Measurements from ENCODE around the gene PRR12. TPM values are rescaled to one million over a fixed set of nuclear protein-coding genes. Genes with fewer than 3 reads are reported as not detected.

The PRR12 gene
- total and polyA plus RNA-seq, 9 of the 15 experiments (the other 6 are each of a cell fraction or from before 2014, with no cell fraction given) = 0.01 to 21.1 (median 0.98) TPM

DNA sequence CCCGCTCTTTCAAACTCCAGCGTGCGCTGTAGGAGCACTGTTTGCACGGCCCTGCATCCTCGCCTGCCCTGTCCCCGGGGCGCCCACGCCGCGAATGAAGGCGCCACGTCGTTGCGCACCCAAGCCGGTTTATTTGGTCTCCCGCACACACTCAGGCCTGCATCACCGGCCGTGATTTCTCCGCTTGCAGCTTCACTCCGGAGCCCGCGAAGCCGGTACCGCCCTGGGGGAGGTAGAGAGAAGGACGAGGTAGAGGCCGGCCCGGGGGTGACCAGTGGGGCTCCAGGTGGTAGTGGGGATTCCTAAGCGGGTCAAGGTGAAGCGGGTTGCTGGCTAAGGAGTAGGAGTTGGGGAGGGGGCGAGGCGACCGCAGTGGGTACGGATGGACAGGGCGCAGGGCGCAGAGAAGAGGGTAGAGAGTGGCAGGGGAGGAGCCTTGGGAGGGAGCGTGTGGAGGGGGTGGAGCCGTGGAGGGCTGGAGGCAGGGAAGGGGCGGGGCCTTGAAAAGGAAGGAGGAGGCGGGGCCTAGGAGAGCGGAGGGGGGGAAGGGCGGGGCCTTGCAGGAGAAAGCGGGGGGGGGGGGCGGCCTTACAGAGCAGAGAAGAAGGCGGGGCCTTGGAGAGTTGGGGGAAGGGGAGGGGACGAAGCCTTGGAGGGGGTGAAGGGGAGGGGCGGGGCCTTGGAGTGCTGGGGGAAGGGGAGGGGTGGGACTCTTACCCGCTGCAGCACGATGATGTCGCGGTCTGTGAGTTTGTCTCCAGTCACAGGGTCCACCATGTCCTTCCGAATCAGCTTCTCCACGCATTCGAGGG, 35.2 kb upstream of the PRR12 start:
- H2AFZ ChIP-seq (ENCODE audit: low read depth, low read length) = no peak overlapping the region
- peaks cover 7 to 36% of the 10 kb centered on the region in 2 experiments for H3K4me1 ChIP-seq (replicated peaks in 1 of 2; ENCODE audit: control insufficient read depth in 2 of 2, insufficient read depth in 2 of 2, low read length in 2 of 2)
- peak overlapping the region in 1 of 2 experiments; percentile 19; a peak in 1 of 4 replicates for H3K9ac ChIP-seq (ENCODE audit: insufficient read depth in 1 of 2, low read depth in 2 of 2, low read length in 2 of 2)
- ChIA-PET CTCF (ENCODE audit: low intra/inter-chr PET ratio) (no interaction called here), POLR2A (interaction anchor here (0.6 kb wide), 1 partner anchor 322 kb away, joined by 3 read pairs; no protein-coding TSS in a partner anchor)
- peak overlapping the region; percentile 47; the same call in 1 of the 3 replicates for H3K27ac ChIP-seq (ENCODE audit: extremely low read depth, low read depth, low read length)
- 91% methylated on average over 31 of the region's 53 CpGs for WGBS (ENCODE audit: insufficient coverage, low coverage, missing lambda C conversion rate)
- no peaks in the 10 kb centered on the region for H3K27me3 ChIP-seq (ENCODE audit: control insufficient read depth in 2 of 2, insufficient read depth in 2 of 2, low read length in 2 of 2)
- FAIRE-seq (peak; percentile 46), DNase-seq (ENCODE audit: extremely low read depth in 1 of 4, low spot score in 3 of 4) (peak; percentile 86 to 98 (median 95)), ATAC-seq (peak; percentile 93)
- intact Hi-C loops (cut with micrococcal nuclease) (no loop called here), in situ Hi-C loops (cut with MboI) (no loop called here)
- no peak overlapping the region for H3K4me2 ChIP-seq (ENCODE audit: insufficient read depth, low read length)
- no peaks in the 10 kb centered on the region; the same call in 1 of the 2 replicates for H4K20me1 ChIP-seq (replicated peaks; ENCODE audit: control insufficient read depth, insufficient read depth, low read length)
- no peak overlapping the region for H3K4me3 ChIP-seq
- H3K36me3 ChIP-seq (ENCODE audit: control insufficient read depth, insufficient read depth, low read length) = peaks cover 63% of the 10 kb centered on the region
- H3K79me2 ChIP-seq (ENCODE audit: control insufficient read depth, insufficient read depth, low read length) = peaks cover 2% of the 10 kb centered on the region; the same call in 1 of the 3 replicates
- no peaks in the 10 kb centered on the region for H3K9me3 ChIP-seq (replicated peaks; ENCODE audit: control insufficient read depth, insufficient read depth, low read depth, low read length)
- H3K9me1 ChIP-seq (ENCODE audit: control insufficient read depth, insufficient read depth, low read length) = no peaks in the 10 kb centered on the region
- TF ChIP-seq, protein P1, sequence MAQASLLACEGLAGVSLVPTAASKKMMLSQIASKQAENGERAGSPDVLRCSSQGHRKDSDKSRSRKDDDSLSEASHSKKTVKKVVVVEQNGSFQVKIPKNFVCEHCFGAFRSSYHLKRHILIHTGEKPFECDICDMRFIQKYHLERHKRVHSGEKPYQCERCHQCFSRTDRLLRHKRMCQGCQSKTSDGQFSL (CRISPR knock-in tag; IDR thresholded peaks at IDR 0.05) = peak; percentile 7; the same call in 1 of the 2 replicates
- TF ChIP-seq, protein P1 (tag; IDR thresholded peaks at IDR 0.05) = peak in 1 of 2 experiments; percentile 27; a peak in 1 of 4 replicates
- TF ChIP-seq ZBTB7A (IDR thresholded peaks at IDR 0.05; ENCODE audit: borderline replicate concordance, control insufficient read depth, low read depth, low read length) = 0 out of 2 replicates have a peak, but pooled peaks have one; percentile 20
- TF ChIP-seq, protein P2, sequence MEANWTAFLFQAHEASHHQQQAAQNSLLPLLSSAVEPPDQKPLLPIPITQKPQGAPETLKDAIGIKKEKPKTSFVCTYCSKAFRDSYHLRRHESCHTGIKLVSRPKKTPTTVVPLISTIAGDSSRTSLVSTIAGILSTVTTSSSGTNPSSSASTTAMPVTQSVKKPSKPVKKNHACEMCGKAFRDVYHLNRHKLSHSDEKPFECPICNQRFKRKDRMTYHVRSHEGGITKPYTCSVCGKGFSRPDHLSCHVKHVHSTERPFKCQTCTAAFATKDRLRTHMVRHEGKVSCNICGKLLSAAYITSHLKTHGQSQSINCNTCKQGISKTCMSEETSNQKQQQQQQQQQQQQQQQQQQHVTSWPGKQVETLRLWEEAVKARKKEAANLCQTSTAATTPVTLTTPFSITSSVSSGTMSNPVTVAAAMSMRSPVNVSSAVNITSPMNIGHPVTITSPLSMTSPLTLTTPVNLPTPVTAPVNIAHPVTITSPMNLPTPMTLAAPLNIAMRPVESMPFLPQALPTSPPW (CRISPR knock-in tag; IDR thresholded peaks at IDR 0.05) = peak; percentile 73
- TF ChIP-seq ZNF3 (CRISPR knock-in tag; IDR thresholded peaks at IDR 0.05) = no peak
- TF ChIP-seq HDAC1 (IDR thresholded peaks at IDR 0.05) = 0 out of 4 replicates have a peak, but pooled peaks of 1 of the 2 experiments have one; percentile 31
- TF ChIP-seq RBM22 (IDR thresholded peaks at IDR 0.05; ENCODE audit: low read depth, low read length, poor library complexity, severe bottlenecking) = peak; percentile 35
- TF ChIP-seq ZKSCAN3 (CRISPR knock-in tag; IDR thresholded peaks at IDR 0.05) = no peak
- TF ChIP-seq, protein P3, sequence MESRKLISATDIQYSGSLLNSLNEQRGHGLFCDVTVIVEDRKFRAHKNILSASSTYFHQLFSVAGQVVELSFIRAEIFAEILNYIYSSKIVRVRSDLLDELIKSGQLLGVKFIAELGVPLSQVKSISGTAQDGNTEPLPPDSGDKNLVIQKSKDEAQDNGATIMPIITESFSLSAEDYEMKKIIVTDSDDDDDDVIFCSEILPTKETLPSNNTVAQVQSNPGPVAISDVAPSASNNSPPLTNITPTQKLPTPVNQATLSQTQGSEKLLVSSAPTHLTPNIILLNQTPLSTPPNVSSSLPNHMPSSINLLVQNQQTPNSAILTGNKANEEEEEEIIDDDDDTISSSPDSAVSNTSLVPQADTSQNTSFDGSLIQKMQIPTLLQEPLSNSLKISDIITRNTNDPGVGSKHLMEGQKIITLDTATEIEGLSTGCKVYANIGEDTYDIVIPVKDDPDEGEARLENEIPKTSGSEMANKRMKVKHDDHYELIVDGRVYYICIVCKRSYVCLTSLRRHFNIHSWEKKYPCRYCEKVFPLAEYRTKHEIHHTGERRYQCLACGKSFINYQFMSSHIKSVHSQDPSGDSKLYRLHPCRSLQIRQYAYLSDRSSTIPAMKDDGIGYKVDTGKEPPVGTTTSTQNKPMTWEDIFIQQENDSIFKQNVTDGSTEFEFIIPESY (CRISPR knock-in tag; IDR thresholded peaks at IDR 0.05) = peak; percentile 81
- TF ChIP-seq, protein P4, sequence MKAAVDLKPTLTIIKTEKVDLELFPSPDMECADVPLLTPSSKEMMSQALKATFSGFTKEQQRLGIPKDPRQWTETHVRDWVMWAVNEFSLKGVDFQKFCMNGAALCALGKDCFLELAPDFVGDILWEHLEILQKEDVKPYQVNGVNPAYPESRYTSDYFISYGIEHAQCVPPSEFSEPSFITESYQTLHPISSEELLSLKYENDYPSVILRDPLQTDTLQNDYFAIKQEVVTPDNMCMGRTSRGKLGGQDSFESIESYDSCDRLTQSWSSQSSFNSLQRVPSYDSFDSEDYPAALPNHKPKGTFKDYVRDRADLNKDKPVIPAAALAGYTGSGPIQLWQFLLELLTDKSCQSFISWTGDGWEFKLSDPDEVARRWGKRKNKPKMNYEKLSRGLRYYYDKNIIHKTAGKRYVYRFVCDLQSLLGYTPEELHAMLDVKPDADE (conservative IDR thresholded peaks at IDR 0.05; ENCODE audit: control insufficient read depth, low read depth, low read length) = 0 out of 2 replicates have a peak, but pooled peaks have one; percentile 23
- no TSS peak for BruUV-seq (replicated peaks)

Data from K562 (cell line).